CD14-positive monocyte (primary cell): Measurements from ENCODE around the gene PDXDC1. TPM values are rescaled to one million over a fixed set of nuclear protein-coding genes. Genes with fewer than 3 reads are reported as not detected.

Source experiments
- DNase-seq, 3 donors: peaks; one replicate each; pipeline ENCODE4 v3.0.0-alpha.2; 2011 to 2022
- H2AFZ ChIP-seq: 2 replicates; pipeline ENCODE4 v1.6.0; 2012; ENCODE audit warnings: mild to moderate bottlenecking, low read depth, low read length, inconsistent platforms; ENCODE audit not compliant: insufficient read depth, poor library complexity, severe bottlenecking
- H3K27ac ChIP-seq, 2 donors: 1 replicate in 1 of 2; 2 replicates in 1 of 2; pipeline ENCODE4 v1.5.1; 2012 to 2013; ENCODE audit warnings: low read length in 2 of 2, control low read depth in 1 of 2, inconsistent platforms in 1 of 2, low read depth in 1 of 2, mild to moderate bottlenecking in 1 of 2
- H3K27me3 ChIP-seq, 2 donors: one replicate each; pipeline versions ENCODE4 v1.6.0 to v1.6.1; 2011 to 2013; ENCODE audit warnings: low read length in 2 of 2; ENCODE audit not compliant: control insufficient read depth in 2 of 2, insufficient read depth in 2 of 2
- H3K36me3 ChIP-seq, 2 donors: replicated peaks in 1 of 2; 1 replicate in 1 of 2; 2 replicates in 1 of 2; pipeline versions ENCODE4 v1.5.1 to v1.6.1; 2012 to 2013; ENCODE audit warnings: low read length in 2 of 2, control low read depth in 1 of 2, inconsistent platforms in 1 of 2, mild to moderate bottlenecking in 1 of 2; ENCODE audit not compliant: insufficient read depth in 2 of 2, control insufficient read depth in 1 of 2
- H3K4me1 ChIP-seq, 2 donors: 1 replicate in 1 of 2; 2 replicates in 1 of 2; pipeline versions ENCODE4 v1.5.1 to v1.6.1; 2012 to 2013; ENCODE audit warnings: low read length in 2 of 2, control low read depth in 1 of 2, inconsistent platforms in 1 of 2, mild to moderate bottlenecking in 1 of 2, moderate library complexity in 1 of 2; ENCODE audit not compliant: insufficient read depth in 2 of 2, control insufficient read depth in 1 of 2
- H3K4me2 ChIP-seq: replicated peaks from 2 replicates; pipeline ENCODE3; 2012; ENCODE audit warnings: low read length, moderate library complexity, mild to moderate bottlenecking; ENCODE audit not compliant: poor library complexity, severe bottlenecking; ENCODE audit errors: extremely low read depth
- H3K4me3 ChIP-seq, 3 experiments: fragments of 200-600 bp in 1 of 3; sonication (generic) in 1 of 3; replicated peaks in 1 of 3; 1 replicate in 2 of 3; 2 replicates in 1 of 3; pipeline ENCODE4 v1.5.1; 2011 to 2013; ENCODE audit warnings: low read length in 3 of 3, mild to moderate bottlenecking in 3 of 3, control low read depth in 2 of 3, low read depth in 2 of 3, inconsistent platforms in 1 of 3, moderate library complexity in 1 of 3
- H3K79me2 ChIP-seq: 2 replicates; pipeline ENCODE4 v1.6.0; 2012; ENCODE audit warnings: mild to moderate bottlenecking, control low read depth, inconsistent platforms, low read length, moderate library complexity; ENCODE audit not compliant: insufficient read depth
- H3K9ac ChIP-seq: 2 replicates; pipeline ENCODE4 v1.6.0; 2017; ENCODE audit warnings: low read length, mild to moderate bottlenecking; ENCODE audit not compliant: insufficient read depth, poor library complexity, severe bottlenecking
- H3K9me3 ChIP-seq, 2 donors: replicated peaks in 1 of 2; 1 replicate in 1 of 2; 2 replicates in 1 of 2; pipeline versions ENCODE4 v1.5.1 to v1.6.1; 2012 to 2013; ENCODE audit warnings: low read length in 2 of 2, control low read depth in 1 of 2; ENCODE audit not compliant: control insufficient read depth in 1 of 2, insufficient read depth in 1 of 2
- H4K20me1 ChIP-seq: 2 replicates; pipeline ENCODE4 v1.6.0; 2012; ENCODE audit warnings: mild to moderate bottlenecking, low read length, control low read depth, moderate library complexity; ENCODE audit not compliant: insufficient read depth
- H3K27ac Mint-ChIP-seq, 7 donors: one replicate each; pipeline ENCODE4 v1.8.0; 2020; ENCODE audit warnings: mild to moderate bottlenecking in 7 of 7, mixed read lengths in 7 of 7, moderate library complexity in 6 of 7, inconsistent platforms in 2 of 7
- H3K27me3 Mint-ChIP-seq, 3 donors: one replicate each; pipeline ENCODE4 v1.8.0; 2021 to 2022; ENCODE audit warnings: low read depth in 3 of 3, mild to moderate bottlenecking in 3 of 3, mixed read lengths in 3 of 3, moderate library complexity in 3 of 3, inconsistent platforms in 1 of 3
- H3K36me3 Mint-ChIP-seq, 2 donors: one replicate each; pipeline ENCODE4 v1.8.0; 2020; ENCODE audit warnings: mixed read lengths in 2 of 2, inconsistent platforms in 1 of 2, mild to moderate bottlenecking in 1 of 2
- H3K4me1 Mint-ChIP-seq: one replicate; pipeline ENCODE4 v1.8.0; 2020; ENCODE audit warnings: mild to moderate bottlenecking, mixed read lengths
- H3K4me3 Mint-ChIP-seq, 2 donors: one replicate each; pipeline ENCODE4 v1.8.0; 2020; ENCODE audit warnings: mild to moderate bottlenecking in 2 of 2, mixed read lengths in 2 of 2, moderate library complexity in 1 of 2
- H3K9me3 Mint-ChIP-seq, 7 donors: one replicate each; pipeline ENCODE4 v1.8.0; 2020 to 2022; ENCODE audit warnings: mixed read lengths in 7 of 7, mild to moderate bottlenecking in 6 of 7, moderate library complexity in 6 of 7, inconsistent platforms in 2 of 7
- WGBS: methylation state at CpG from one replicate; pipeline ENCODE4 v1.1.5; 2013; ENCODE audit warnings: missing lambda C conversion rate; ENCODE audit not compliant: insufficient coverage; 5-methylcytosine and 5-hydroxymethylcytosine counted together
- intact Hi-C, 2 donors: fragments of 100-400 bp; cut with micrococcal nuclease; formaldehyde crosslinking; loops; one replicate each; pipeline versions ENCODE4 v1.15.0 to v1.15.1; 2023
- polyA plus RNA-seq, 3 donors: library from polyadenylated mRNA; depleted of rRNA in 1 of 3; unstranded in 2 of 3; stranded (reverse) in 1 of 3; fragments of 300-500 nt in 2 of 3; fragments of >200 nt in 1 of 3; fragmentation: Illumina TruSeq in 2 of 3; gene quantifications; 1 replicate in 2 of 3; 2 replicates in 1 of 3; pipeline ENCODE4 v1.2.3, GENCODE V29; 2012 to 2021
- TF ChIP-seq, protein P1 (sequence below): fragments of 200-600 bp; IDR thresholded peaks from one replicate; pipeline ENCODE4 v1.8.0; 2022; ENCODE audit warnings: antibody characterized with exemption, mild to moderate bottlenecking

Gene PDXDC1
- polyA plus RNA-seq, 3 donors = 22.3 to 50.1 (median 36.0) TPM

DNA sequence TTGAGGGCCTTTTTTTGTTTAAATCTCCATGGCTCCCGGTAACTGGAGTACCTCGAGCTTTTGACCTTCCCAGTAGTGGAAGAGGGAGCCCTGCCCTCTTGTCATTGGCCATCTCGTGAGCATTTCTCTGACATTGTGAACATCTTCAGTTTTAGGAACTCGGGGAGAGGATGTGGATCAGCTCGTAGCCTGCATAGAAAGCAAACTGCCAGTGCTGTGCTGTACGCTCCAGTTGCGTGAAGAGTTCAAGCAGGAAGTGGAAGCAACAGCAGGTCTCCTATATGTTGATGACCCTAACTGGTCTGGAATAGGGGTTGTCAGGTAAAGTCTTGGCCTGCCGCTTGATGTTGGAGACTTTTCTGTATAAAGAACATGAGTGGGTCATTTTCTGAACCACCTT is 56.8 kb downstream of the PDXDC1 start:
- H3K27me3 ChIP-seq = no peaks in the 10 kb centered on the region
- no peak overlapping the region for H3K9ac ChIP-seq
- H2AFZ ChIP-seq = no peak overlapping the region
- H3K27me3 Mint-ChIP-seq = no peaks in the 10 kb centered on the region
- H3K79me2 ChIP-seq = peaks cover 5% of the 10 kb centered on the region
- H3K27ac Mint-ChIP-seq = peak overlapping the region in 5 of 7 donors; percentile 32 to 90 (median 51)
- peaks cover 85 to 93% of the 10 kb centered on the region in 2 donors for H3K36me3 Mint-ChIP-seq
- no peaks in the 10 kb centered on the region for H4K20me1 ChIP-seq
- no peak overlapping the region for H3K27ac ChIP-seq
- H3K4me1 Mint-ChIP-seq = peaks cover 6% of the 10 kb centered on the region
- TF ChIP-seq, protein P1, sequence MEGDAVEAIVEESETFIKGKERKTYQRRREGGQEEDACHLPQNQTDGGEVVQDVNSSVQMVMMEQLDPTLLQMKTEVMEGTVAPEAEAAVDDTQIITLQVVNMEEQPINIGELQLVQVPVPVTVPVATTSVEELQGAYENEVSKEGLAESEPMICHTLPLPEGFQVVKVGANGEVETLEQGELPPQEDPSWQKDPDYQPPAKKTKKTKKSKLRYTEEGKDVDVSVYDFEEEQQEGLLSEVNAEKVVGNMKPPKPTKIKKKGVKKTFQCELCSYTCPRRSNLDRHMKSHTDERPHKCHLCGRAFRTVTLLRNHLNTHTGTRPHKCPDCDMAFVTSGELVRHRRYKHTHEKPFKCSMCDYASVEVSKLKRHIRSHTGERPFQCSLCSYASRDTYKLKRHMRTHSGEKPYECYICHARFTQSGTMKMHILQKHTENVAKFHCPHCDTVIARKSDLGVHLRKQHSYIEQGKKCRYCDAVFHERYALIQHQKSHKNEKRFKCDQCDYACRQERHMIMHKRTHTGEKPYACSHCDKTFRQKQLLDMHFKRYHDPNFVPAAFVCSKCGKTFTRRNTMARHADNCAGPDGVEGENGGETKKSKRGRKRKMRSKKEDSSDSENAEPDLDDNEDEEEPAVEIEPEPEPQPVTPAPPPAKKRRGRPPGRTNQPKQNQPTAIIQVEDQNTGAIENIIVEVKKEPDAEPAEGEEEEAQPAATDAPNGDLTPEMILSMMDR = no peak
- no peak for DNase-seq
- H3K36me3 ChIP-seq = peaks cover 83 to 95% of the 10 kb centered on the region in 2 donors
- no peaks in the 10 kb centered on the region for H3K9me3 ChIP-seq
- no peaks in the 10 kb centered on the region for H3K4me1 ChIP-seq
- H3K9me3 Mint-ChIP-seq = no peaks in the 10 kb centered on the region
- no peak overlapping the region for H3K4me3 Mint-ChIP-seq
- WGBS = 24% methylated on average over 6 of the region's 8 CpGs
- H3K4me3 ChIP-seq = no peak overlapping the region
- no peak overlapping the region for H3K4me2 ChIP-seq
- intact Hi-C loops = no loop called here

DNA sequence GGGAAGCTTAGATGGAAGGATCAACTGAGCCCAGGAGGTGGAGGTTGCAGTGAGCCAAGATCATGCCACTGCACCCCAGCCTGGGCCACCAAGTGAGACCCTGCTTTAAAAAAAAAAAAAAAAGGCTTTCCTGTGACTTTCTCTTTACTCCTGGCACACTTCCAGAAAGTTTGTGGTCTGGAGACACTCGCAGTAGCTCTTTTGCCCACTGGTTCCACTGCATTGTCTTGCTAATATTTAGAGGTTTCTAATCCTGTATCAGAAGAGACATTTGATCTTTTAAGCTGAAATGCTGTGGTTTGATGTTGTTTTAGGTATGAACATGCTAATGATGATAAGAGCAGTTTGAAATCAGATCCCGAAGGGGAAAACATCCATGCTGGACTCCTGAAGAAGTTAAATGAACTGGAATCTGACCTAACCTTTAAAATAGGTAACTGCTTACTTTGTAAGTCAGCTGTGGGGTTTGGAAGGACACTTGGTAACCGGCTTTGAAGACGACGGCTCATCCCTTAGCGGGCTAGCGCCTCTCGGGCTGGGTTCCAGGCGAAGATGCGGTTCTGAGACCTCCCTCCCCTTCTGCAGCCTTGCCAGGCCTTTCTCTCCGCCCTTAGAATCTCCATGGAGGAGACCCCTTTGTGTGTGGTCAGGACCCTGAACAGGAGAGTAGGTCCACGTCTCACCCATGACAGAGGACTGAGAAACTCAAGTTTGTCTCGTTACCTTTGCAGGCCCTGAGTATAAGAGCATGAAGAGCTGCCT is 57.9 kb downstream of the PDXDC1 start:
- Histone ChIP-seq H3K27ac (no peak overlapping the region), H3K27me3 (no peaks in the 10 kb centered on the region), H3K4me2 (no peak overlapping the region), H2AFZ (no peak overlapping the region), H3K9ac (no peak overlapping the region), H3K4me1 (no peaks in the 10 kb centered on the region), H3K4me3 (no peak overlapping the region), H3K36me3 (peaks cover 83 to 95% of the 10 kb centered on the region in 2 donors), H4K20me1 (no peaks in the 10 kb centered on the region), H3K79me2 (peaks cover 5% of the 10 kb centered on the region), H3K9me3 (no peaks in the 10 kb centered on the region)
- Mint-ChIP-seq H3K4me1 (peaks cover 6% of the 10 kb centered on the region), H3K27me3 (no peaks in the 10 kb centered on the region), H3K36me3 (peaks cover 87 to 93% of the 10 kb centered on the region in 2 donors), H3K4me3 (no peak overlapping the region), H3K27ac (peak overlapping the region in 2 of 7 donors; percentile 14 to 46), H3K9me3 (no peaks in the 10 kb centered on the region)
- TF ChIP-seq, protein P1 = no peak
- WGBS = 89% methylated on average over 4 of the region's 13 CpGs
- intact Hi-C loops = no loop called here
- no peak for DNase-seq
